HepG2 (cell line): ENCODE data around the gene GPR149. TPM values are rescaled to one million over a fixed set of nuclear protein-coding genes. Genes with fewer than 3 reads are reported as not detected.

Experiments
- CSRNP2 ChIP-seq: sonication (generic); formaldehyde crosslinking; conservative IDR thresholded peaks from 2 replicates; pipeline ENCODE4 v1.8.0; 2022; ENCODE audit warnings: low read depth, missing genetic modification reagents
- IRX3 ChIP-seq: sonication (generic); formaldehyde crosslinking; IDR thresholded peaks from 2 replicates; pipeline ENCODE4 v1.8.1; 2023; ENCODE audit warnings: mild to moderate bottlenecking, low read depth, missing genetic modification reagents, borderline replicate concordance
- JDP2 ChIP-seq: sonication (generic); formaldehyde crosslinking; IDR thresholded peaks from 2 replicates; pipeline ENCODE4 v1.8.1; 2022; ENCODE audit warnings: missing genetic modification reagents, borderline replicate concordance
- KDM6A ChIP-seq: IDR thresholded peaks from 2 replicates; pipeline ENCODE4 v1.6.1; 2016; ENCODE audit warnings: low read depth
- NFKBIZ ChIP-seq: IDR thresholded peaks from 2 replicates; pipeline ENCODE4 v1.6.1; 2018; ENCODE audit warnings: missing genetic modification reagents, missing compliant biosample characterization
- RXRA ChIP-seq: sonication (generic); formaldehyde crosslinking; IDR thresholded peaks from 2 replicates; pipeline ENCODE4 v1.5.1; 2020; ENCODE audit warnings: missing genetic modification reagents
- SP2 ChIP-seq: sonication (generic); formaldehyde crosslinking; IDR thresholded peaks from 2 replicates; pipeline ENCODE4 v1.5.1; 2020; ENCODE audit warnings: mild to moderate bottlenecking, missing genetic modification reagents
- ZBTB3 ChIP-seq: sonication (generic); formaldehyde crosslinking; IDR thresholded peaks from 2 replicates; pipeline ENCODE4 v1.4.0; 2020; ENCODE audit warnings: low read depth, mild to moderate bottlenecking, moderate library complexity, missing genetic modification reagents, borderline replicate concordance
- ZNF263 ChIP-seq: sonication (generic); formaldehyde crosslinking; IDR thresholded peaks from 2 replicates; pipeline ENCODE4 v1.4.0; 2020; ENCODE audit warnings: missing genetic modification reagents
- ZNF33B ChIP-seq: sonication (generic); formaldehyde crosslinking; IDR thresholded peaks from 2 replicates; pipeline ENCODE4 v1.5.1; 2020; ENCODE audit warnings: mild to moderate bottlenecking, missing genetic modification reagents
- ZNF468 ChIP-seq: sonication (generic); formaldehyde crosslinking; IDR thresholded peaks from 2 replicates; pipeline ENCODE4 v1.8.0; 2022; ENCODE audit warnings: mild to moderate bottlenecking, moderate library complexity, missing genetic modification reagents
- ZNF589 ChIP-seq: sonication (generic); formaldehyde crosslinking; conservative IDR thresholded peaks from 2 replicates; pipeline ENCODE4 v1.8.0; 2022; ENCODE audit warnings: mild to moderate bottlenecking, moderate library complexity, missing genetic modification reagents
- ZSCAN12 ChIP-seq: sonication (generic); formaldehyde crosslinking; IDR thresholded peaks from 2 replicates; pipeline ENCODE4 v1.9.0; 2021; ENCODE audit warnings: mild to moderate bottlenecking, missing genetic modification reagents
- polyA plus RNA-seq, 8 experiments: library from polyadenylated mRNA; depleted of rRNA in 3 of 8; stranded (reverse) in 7 of 8; unstranded in 1 of 8; fragments of >200 nt; fragmentation: Illumina TruSeq in 4 of 8; extraction: Trizol in 4 of 8; gene quantifications; 2 replicates each; pipeline versions ENCODE4 v1.2.1 to v1.2.3, GENCODE V29; 2011 to 2016; ENCODE audit warnings: low read depth in 4 of 8, missing spikeins in 1 of 8, mixed read lengths in 1 of 8; ENCODE audit not compliant: insufficient read depth in 1 of 8
- total RNA-seq, 5 experiments: library from RNA; depleted of rRNA; stranded (reverse); fragments of >200 nt; fragmentation: Illumina TruSeq; extraction: Trizol; gene quantifications; 2 replicates each; pipeline ENCODE4 v1.2.3, GENCODE V29; 2016; ENCODE audit warnings: low read depth in 1 of 5
- TF ChIP-seq, protein P1 (sequence below): sonication (generic); formaldehyde crosslinking; IDR thresholded peaks from 2 replicates; pipeline ENCODE4 v1.5.1; 2020; ENCODE audit warnings: mild to moderate bottlenecking, missing genetic modification reagents, borderline replicate concordance
- TF ChIP-seq, protein P2 (sequence below): sonication (generic); formaldehyde crosslinking; IDR thresholded peaks from 2 replicates; pipeline ENCODE4 v1.8.0; 2022; ENCODE audit warnings: missing genetic modification reagents, mild to moderate bottlenecking, inconsistent platforms, borderline replicate concordance
- TF ChIP-seq, protein P3 (sequence below): sonication (generic); formaldehyde crosslinking; IDR thresholded peaks from 2 replicates; pipeline ENCODE4 v1.9.0; 2021; ENCODE audit warnings: missing genetic modification reagents, borderline replicate concordance

GPR149 gene
- total and polyA plus RNA-seq, 2 of the 13 experiments (the other 11 are each of a cell fraction or from before 2014, with no cell fraction given): not detected

GRCh38 chr3:154323891-154324738 lies 105.9 kb downstream of the GPR149 start, which contains the start of gene DHX36 (continued):
- TF ChIP-seq ZNF33B (CRISPR knock-in tag) (no peak), NFKBIZ (CRISPR knock-in tag) (0 out of 2 replicates have a peak, but pooled peaks have one; percentile 51), RXRA (CRISPR knock-in tag) (peak; percentile 56; the same call in 1 of the 2 replicates), KDM6A (CRISPR knock-in tag) (no peak), ZBTB3 (no peak), CSRNP2 (CRISPR knock-in tag) (no peak), IRX3 (CRISPR knock-in tag) (no peak), SP2 (CRISPR knock-in tag) (peak; percentile 71), ZSCAN12 (no peak), ZNF468 (CRISPR knock-in tag) (no peak), ZNF263 (CRISPR knock-in tag) (no peak), JDP2 (CRISPR knock-in tag) (no peak), ZNF589 (CRISPR knock-in tag) (no peak)
- TF ChIP-seq, protein P1, sequence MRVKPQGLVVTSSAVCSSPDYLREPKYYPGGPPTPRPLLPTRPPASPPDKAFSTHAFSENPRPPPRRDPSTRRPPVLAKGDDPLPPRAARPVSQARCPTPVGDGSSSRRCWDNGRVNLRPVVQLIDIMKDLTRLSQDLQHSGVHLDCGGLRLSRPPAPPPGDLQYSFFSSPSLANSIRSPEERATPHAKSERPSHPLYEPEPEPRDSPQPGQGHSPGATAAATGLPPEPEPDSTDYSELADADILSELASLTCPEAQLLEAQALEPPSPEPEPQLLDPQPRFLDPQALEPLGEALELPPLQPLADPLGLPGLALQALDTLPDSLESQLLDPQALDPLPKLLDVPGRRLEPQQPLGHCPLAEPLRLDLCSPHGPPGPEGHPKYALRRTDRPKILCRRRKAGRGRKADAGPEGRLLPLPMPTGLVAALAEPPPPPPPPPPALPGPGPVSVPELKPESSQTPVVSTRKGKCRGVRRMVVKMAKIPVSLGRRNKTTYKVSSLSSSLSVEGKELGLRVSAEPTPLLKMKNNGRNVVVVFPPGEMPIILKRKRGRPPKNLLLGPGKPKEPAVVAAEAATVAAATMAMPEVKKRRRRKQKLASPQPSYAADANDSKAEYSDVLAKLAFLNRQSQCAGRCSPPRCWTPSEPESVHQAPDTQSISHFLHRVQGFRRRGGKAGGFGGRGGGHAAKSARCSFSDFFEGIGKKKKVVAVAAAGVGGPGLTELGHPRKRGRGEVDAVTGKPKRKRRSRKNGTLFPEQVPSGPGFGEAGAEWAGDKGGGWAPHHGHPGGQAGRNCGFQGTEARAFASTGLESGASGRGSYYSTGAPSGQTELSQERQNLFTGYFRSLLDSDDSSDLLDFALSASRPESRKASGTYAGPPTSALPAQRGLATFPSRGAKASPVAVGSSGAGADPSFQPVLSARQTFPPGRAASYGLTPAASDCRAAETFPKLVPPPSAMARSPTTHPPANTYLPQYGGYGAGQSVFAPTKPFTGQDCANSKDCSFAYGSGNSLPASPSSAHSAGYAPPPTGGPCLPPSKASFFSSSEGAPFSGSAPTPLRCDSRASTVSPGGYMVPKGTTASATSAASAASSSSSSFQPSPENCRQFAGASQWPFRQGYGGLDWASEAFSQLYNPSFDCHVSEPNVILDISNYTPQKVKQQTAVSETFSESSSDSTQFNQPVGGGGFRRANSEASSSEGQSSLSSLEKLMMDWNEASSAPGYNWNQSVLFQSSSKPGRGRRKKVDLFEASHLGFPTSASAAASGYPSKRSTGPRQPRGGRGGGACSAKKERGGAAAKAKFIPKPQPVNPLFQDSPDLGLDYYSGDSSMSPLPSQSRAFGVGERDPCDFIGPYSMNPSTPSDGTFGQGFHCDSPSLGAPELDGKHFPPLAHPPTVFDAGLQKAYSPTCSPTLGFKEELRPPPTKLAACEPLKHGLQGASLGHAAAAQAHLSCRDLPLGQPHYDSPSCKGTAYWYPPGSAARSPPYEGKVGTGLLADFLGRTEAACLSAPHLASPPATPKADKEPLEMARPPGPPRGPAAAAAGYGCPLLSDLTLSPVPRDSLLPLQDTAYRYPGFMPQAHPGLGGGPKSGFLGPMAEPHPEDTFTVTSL: no peak
- TF ChIP-seq, protein P2, sequence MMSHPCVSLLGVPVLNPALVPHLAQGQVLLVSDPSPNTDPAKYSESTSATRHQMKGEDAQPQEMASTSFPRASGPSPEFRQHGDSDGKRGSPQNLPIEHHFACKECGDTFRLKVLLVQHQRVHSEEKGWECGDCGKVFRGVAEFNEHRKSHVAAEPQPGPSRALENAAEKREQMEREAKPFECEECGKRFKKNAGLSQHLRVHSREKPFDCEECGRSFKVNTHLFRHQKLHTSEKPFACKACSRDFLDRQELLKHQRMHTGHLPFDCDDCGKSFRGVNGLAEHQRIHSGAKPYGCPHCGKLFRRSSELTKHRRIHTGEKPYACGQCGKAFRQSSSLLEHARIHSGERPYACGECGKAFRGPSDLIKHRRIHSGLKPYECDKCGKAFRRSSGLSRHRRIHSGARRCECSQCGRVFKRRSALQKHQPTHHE (CRISPR knock-in tag): no peak; the same call in 1 of the 2 replicates
- TF ChIP-seq, protein P3, sequence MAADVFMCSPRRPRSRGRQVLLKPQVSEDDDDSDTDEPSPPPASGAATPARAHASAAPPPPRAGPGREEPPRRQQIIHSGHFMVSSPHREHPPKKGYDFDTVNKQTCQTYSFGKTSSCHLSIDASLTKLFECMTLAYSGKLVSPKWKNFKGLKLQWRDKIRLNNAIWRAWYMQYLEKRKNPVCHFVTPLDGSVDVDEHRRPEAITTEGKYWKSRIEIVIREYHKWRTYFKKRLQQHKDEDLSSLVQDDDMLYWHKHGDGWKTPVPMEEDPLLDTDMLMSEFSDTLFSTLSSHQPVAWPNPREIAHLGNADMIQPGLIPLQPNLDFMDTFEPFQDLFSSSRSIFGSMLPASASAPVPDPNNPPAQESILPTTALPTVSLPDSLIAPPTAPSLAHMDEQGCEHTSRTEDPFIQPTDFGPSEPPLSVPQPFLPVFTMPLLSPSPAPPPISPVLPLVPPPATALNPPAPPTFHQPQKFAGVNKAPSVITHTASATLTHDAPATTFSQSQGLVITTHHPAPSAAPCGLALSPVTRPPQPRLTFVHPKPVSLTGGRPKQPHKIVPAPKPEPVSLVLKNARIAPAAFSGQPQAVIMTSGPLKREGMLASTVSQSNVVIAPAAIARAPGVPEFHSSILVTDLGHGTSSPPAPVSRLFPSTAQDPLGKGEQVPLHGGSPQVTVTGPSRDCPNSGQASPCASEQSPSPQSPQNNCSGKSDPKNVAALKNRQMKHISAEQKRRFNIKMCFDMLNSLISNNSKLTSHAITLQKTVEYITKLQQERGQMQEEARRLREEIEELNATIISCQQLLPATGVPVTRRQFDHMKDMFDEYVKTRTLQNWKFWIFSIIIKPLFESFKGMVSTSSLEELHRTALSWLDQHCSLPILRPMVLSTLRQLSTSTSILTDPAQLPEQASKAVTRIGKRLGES (CRISPR knock-in tag): no peak
